MG63 (cell line): ENCODE data around the gene SEMA3B. TPM values are rescaled to one million over a fixed set of nuclear protein-coding genes. Genes with fewer than 3 reads are reported as not detected.

Source experiments
- DNase-seq: peaks from one replicate; pipeline ENCODE4 v3.0.0-alpha.2; 2020
- H3K27me3 ChIP-seq: fragments of 250-450 bp; sonication (Bioruptor Pico); 2 replicates; pipeline ENCODE4 v1.5.1; 2020; ENCODE audit warnings: mild to moderate bottlenecking, moderate library complexity
- H3K36me3 ChIP-seq: fragments of 250-450 bp; sonication (Bioruptor Pico); 2 replicates; pipeline ENCODE4 v1.5.1; 2020; ENCODE audit warnings: mild to moderate bottlenecking, moderate library complexity
- H3K4me3 ChIP-seq: fragments of 250-450 bp; sonication (Bioruptor Pico); 2 replicates; pipeline ENCODE4 v1.5.1; 2020; ENCODE audit warnings: mild to moderate bottlenecking, moderate library complexity
- H3K9me3 ChIP-seq: fragments of 250-450 bp; sonication (Bioruptor Pico); 2 replicates; pipeline ENCODE4 v1.5.1; 2020; ENCODE audit warnings: mild to moderate bottlenecking, moderate library complexity
- total RNA-seq: library from RNA; depleted of rRNA; stranded (reverse); fragments of >200 nt; shearing (Covaris generic); gene quantifications from 2 replicates; pipeline ENCODE4 v1.2.3, GENCODE V29; 2014; ENCODE audit warnings: low replicate concordance; rRNA removed

Gene SEMA3B
- total RNA-seq, 1 experiment from 2014 or later = 13.4 TPM

DNA sequence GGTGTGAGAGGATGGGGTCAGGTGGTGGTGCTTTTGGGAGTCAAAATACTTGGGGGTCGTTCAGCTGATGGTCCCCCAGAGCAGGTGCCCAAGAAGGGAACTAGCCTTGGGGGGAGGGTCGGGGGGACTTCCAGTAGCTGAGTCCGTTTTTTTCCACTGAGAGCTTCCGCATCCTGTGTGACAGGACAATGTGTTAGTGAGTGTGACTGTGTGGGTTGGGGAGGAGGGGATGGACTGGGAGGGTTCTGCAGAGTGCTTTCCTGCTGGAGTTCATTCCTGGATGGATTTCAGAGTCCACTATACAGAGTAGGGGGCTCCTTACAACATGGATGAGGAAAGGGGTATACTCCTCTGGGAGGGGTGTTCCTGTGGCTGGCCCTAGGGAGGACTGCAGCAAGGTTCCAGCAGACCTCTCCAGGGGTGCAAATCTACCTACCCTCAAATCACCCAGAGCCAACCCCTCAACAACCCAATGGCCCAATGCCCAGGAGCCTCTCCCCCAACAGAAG is 54.2 kb downstream of the SEMA3B start:
- no peak for DNase-seq
- H3K4me3 ChIP-seq = no peak overlapping the region
- H3K36me3 ChIP-seq = no peaks in the 10 kb centered on the region; the same call in none of the 2 replicates
- no peaks in the 10 kb centered on the region for H3K9me3 ChIP-seq
- no peaks in the 10 kb centered on the region for H3K27me3 ChIP-seq

DNA sequence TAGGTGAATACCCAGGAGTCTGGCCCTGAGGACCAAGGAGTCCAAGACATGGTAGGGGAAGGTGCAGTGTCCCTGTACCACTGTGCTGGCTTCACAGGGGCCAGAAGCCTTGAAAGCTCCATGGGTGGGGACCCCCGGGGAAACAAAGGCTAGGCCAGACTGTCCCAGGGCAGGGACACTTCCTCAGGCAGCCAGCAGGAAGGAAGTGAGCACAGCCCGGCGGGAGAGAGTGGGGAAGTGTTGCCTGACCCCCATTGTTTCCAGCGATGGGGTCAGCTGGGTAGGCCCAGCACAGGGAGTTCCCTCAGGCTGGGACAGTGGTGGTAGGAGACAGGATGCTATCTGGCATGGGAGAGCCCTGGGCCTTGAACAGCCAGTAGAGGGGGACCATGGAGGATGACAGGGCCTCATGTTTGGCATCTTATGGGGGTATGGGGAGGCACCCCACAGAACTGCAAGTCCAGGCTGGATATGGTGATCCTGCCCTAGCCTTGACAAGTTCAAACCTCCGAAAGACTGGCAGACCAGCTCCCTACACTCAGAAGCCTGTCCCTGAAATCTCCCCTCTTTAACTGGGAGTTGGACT is 54.8 kb downstream of the SEMA3B start:
- Histone ChIP-seq H3K9me3 (no peaks in the 10 kb centered on the region), H3K27me3 (no peaks in the 10 kb centered on the region), H3K36me3 (no peaks in the 10 kb centered on the region; the same call in 1 of the 2 replicates), H3K4me3 (no peak overlapping the region)
- DNase-seq = no peak

DNA sequence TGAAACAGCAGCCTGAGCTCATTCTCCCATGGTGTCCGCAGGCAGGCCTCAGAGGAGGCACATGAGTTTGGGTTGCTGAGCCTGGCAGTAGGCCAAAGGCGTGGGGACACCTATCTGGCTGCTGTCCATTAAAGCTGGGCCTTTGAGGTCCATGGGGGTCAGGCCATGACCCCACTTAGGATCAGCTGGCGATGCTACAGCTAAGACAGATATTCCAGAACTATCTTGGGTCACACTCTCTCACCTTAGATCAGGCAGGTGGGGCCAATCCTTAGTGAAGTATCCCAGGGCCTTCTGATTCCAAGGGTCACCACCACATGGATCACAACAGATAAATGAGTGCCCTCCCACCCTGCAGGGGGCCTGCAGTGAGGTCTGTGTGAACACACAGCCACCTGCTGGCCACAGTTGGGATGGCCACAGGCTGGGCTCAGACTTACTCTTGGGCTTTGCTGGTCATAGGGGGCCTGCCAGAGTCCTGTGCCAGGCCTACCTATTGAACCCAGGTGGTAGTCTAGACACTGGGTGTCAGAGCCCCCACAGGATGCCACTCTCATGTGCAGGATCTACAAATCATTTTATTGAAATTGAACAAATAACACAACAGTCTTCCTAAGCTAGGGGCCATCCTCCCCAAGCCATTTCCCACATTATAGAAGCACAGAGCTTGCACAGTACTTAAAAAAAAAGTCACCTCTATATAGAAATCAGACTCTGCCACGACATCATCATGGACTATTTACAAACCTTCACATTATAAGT is 55.6 kb downstream of the SEMA3B start:
- no peaks in the 10 kb centered on the region for H3K27me3 ChIP-seq
- H3K9me3 ChIP-seq = no peaks in the 10 kb centered on the region
- H3K4me3 ChIP-seq = no peak overlapping the region
- peak; percentile 69 for DNase-seq
- no peaks in the 10 kb centered on the region; the same call in 1 of the 2 replicates for H3K36me3 ChIP-seq

DNA sequence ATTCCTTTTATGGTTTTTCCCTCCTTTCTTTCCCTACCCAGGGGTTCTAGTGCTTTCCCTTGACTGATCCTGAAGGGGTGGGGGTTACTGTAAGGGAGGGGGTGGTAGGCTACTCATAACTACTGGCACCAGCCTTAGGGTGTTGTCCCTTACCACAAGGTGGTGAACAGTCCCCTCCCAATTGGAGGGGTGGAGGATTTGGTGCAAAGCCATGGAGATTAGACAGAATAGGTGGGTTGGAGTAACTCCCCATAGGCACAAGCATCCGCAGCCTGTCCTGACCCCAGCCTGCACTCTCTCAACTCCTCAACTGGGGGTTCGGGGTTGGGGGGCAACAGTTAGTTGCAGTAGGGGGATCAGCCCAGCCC is 56.1 kb downstream of the SEMA3B start:
- Histone ChIP-seq H3K4me3 (no peak overlapping the region), H3K27me3 (no peaks in the 10 kb centered on the region), H3K9me3 (no peaks in the 10 kb centered on the region), H3K36me3 (no peaks in the 10 kb centered on the region; the same call in none of the 2 replicates)
- DNase-seq = no peak

DNA sequence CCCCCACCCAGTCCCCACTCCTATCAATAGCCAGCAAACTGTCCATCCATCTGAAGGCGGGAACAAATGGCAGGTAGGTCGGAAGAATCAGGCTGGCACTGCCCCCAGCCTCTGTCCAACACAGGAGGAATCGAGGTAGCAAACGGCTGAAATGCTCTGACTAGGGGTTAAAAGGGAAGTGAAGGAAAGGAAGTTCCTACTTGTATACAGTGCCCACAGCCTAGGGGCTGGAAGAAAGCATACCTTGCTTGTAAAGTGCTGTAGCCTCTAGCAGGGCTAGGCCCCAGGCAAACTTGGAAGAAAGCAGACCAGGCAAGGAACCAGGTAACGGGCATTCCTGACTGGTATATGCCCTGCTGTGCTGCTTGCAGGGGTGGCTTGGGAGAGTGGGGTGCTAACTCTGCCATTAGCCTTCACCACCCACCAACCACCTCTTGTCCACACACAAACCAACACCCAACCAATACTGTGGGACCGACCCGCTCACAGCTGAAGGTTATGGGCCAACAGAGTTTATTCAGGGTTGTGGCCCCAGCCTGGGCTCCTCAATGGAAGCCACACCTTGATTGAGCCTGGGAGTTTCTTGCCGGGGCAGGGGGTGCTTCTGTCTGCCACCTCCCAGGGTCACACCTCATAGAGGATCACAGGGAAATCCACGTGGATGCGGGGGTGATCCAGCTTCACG is 56.7 kb downstream of the SEMA3B start:
- Histone ChIP-seq H3K36me3 (peaks cover 3% of the 10 kb centered on the region), H3K27me3 (no peaks in the 10 kb centered on the region), H3K4me3 (no peak overlapping the region), H3K9me3 (no peaks in the 10 kb centered on the region)
- DNase-seq = no peak

DNA sequence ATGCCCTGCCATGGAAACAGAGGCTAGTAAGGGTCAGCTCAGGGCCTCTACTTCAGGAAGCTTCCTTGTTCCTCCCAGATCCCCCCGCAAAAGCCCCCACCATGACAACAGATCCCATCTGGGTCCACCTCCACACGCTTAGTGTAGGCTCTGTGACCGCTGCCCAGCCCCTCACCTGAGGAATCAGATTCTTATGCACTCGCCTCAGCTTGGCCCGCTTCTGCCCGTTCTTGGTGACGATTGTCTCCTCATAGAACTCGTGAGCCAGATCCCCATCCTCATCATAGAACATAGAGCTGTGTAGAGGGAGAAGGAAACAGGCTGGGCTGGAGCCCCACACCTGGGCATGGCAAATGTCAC is 57.2 kb downstream of the SEMA3B start:
- H3K27me3 ChIP-seq = no peaks in the 10 kb centered on the region
- peaks cover 8% of the 10 kb centered on the region for H3K36me3 ChIP-seq
- H3K9me3 ChIP-seq = no peaks in the 10 kb centered on the region
- H3K4me3 ChIP-seq = no peak overlapping the region
- DNase-seq = no peak

DNA sequence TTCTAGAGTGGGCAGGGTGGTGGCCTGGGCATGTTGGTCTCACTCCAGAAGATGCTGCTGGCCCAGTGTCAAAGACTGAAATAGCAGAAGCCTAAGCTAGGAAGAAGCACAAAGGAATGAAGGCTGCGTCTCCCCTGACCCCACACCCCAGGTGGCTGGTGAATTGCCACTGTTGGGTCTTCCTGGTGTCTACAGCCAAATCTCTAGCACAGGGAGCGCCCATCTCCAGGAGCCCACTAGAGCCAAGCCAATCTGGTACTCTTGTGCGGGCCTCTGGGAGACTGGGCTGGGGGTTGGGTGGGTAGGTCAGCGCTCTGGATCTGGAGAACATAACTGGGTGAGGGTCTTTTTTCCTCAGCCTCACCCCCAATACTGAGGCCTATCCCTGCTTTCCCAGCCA is 58.2 kb downstream of the SEMA3B start:
- Histone ChIP-seq H3K36me3 (peaks cover 14% of the 10 kb centered on the region), H3K27me3 (no peaks in the 10 kb centered on the region)

More for the DNA sequence above, 58.2 kb downstream of the SEMA3B start:
- no peak for DNase-seq
- peak overlapping the region; percentile 83 for H3K4me3 ChIP-seq
- H3K9me3 ChIP-seq = no peaks in the 10 kb centered on the region

Other genes with a start within 250 kb of the SEMA3B start
- gene RBM5, start 180.2 kb upstream of the SEMA3B start, total RNA-seq = 31.2 and 53.4 TPM in 2 replicates
- gene SEMA3F, start 113.8 kb upstream of the SEMA3B start, total RNA-seq = 11.7 and 22.9 TPM in 2 replicates
- not detected in 2 replicates for gene GNAT1, start 77.5 kb upstream of the SEMA3B start, total RNA-seq
- gene SLC38A3, start 63.9 kb upstream of the SEMA3B start, total RNA-seq = not detected in 2 replicates
- 73.9 and 114 TPM in 2 replicates for gene GNAI2, start 32.9 kb upstream of the SEMA3B start, total RNA-seq
- gene LSMEM2, start 9.9 kb downstream of the SEMA3B start, total RNA-seq = not detected in 2 replicates
- gene IFRD2, start 23.3 kb downstream of the SEMA3B start, total RNA-seq = 87.8 and 101 TPM in 2 replicates
- 3.0 and 8.0 TPM in 2 replicates for gene HYAL3, start 30.3 kb downstream of the SEMA3B start, total RNA-seq
- 1.1 and 6.4 TPM in 2 replicates for gene NAA80, start 30.3 kb downstream of the SEMA3B start, total RNA-seq
- gene HYAL1, start 34.4 kb downstream of the SEMA3B start, total RNA-seq = 1.4 TPM in 1 of 2 replicates, not detected in the other
- 15.5 and 30.7 TPM in 2 replicates for gene HYAL2, start 53.6 kb downstream of the SEMA3B start, total RNA-seq
- gene TUSC2, start 59.1 kb downstream of the SEMA3B start, total RNA-seq = 8.0 and 13.5 TPM in 2 replicates
- 17.5 and 42.0 TPM in 2 replicates for gene RASSF1, start 71.7 kb downstream of the SEMA3B start, total RNA-seq
- gene ZMYND10, start 76.6 kb downstream of the SEMA3B start, total RNA-seq = 0.43 TPM in 1 of 2 replicates, not detected in the other
- gene NPRL2, start 81.6 kb downstream of the SEMA3B start, total RNA-seq = 14.3 and 16.0 TPM in 2 replicates
- gene CYB561D2, start 81.7 kb downstream of the SEMA3B start, total RNA-seq = 21.9 and 35.5 TPM in 2 replicates
- gene TMEM115, start 90.4 kb downstream of the SEMA3B start, total RNA-seq = 18.7 and 24.1 TPM in 2 replicates
- not detected in 2 replicates for gene CACNA2D2, start 234.5 kb downstream of the SEMA3B start, total RNA-seq